ENCODE results near the gene CDC37L1.

DNA sequence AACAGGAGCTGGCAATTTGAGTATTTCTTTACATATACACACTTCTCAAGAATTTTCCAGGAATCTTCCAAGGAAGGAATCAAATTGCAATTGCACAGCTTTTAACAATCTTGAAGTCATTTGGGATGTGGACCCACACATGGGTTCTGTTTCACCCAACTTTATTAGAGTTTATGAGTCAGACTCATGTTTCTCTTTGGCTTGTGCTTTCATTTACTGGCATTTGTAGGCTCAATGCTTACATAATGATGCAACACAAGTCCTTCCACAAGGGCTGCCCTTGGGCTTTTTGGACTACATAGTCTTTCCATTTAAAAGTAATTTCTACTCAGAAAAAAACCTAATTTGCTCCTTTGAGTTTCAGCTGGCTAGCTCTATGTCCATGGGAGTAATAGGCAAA lies 4.6 kb upstream of the CDC37L1 start:
- TF ChIP-seq, protein P1, sequence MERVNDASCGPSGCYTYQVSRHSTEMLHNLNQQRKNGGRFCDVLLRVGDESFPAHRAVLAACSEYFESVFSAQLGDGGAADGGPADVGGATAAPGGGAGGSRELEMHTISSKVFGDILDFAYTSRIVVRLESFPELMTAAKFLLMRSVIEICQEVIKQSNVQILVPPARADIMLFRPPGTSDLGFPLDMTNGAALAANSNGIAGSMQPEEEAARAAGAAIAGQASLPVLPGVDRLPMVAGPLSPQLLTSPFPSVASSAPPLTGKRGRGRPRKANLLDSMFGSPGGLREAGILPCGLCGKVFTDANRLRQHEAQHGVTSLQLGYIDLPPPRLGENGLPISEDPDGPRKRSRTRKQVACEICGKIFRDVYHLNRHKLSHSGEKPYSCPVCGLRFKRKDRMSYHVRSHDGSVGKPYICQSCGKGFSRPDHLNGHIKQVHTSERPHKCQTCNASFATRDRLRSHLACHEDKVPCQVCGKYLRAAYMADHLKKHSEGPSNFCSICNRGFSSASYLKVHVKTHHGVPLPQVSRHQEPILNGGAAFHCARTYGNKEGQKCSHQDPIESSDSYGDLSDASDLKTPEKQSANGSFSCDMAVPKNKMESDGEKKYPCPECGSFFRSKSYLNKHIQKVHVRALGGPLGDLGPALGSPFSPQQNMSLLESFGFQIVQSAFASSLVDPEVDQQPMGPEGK (CRISPR knock-in tag; IDR thresholded peaks at IDR 0.05; ENCODE audit: borderline replicate concordance), result no peak
- TF ChIP-seq SNAI2 (CRISPR knock-in tag; IDR thresholded peaks at IDR 0.05) (no peak), BACH2 (CRISPR knock-in tag; IDR thresholded peaks at IDR 0.05; ENCODE audit: borderline replicate concordance) (no peak), ZFP30 (CRISPR knock-in tag; IDR thresholded peaks at IDR 0.05) (no peak), ZNF565 (CRISPR knock-in tag; conservative IDR thresholded peaks at IDR 0.05; ENCODE audit: low read depth) (no peak), ARNTL (CRISPR knock-in tag; IDR thresholded peaks at IDR 0.05; ENCODE audit: borderline replicate concordance, low read depth) (no peak), ZFP3 (CRISPR knock-in tag; IDR thresholded peaks at IDR 0.05) (no peak), ZC3H10 (CRISPR knock-in tag; IDR thresholded peaks at IDR 0.05) (no peak), CSRNP3 (CRISPR knock-in tag; IDR thresholded peaks at IDR 0.05) (no peak), CREB5 (CRISPR knock-in tag; IDR thresholded peaks at IDR 0.05; ENCODE audit: low read depth) (no peak), GLIS3 (CRISPR knock-in tag; IDR thresholded peaks at IDR 0.05) (no peak)

Data from SK-N-SH treated with all-trans-retinoic acid at 6 μM for 48 hours (cell line).